ENCODE measurements around the gene HEY2. TPM values are rescaled to one million over a fixed set of nuclear protein-coding genes. Genes with fewer than 3 reads are reported as not detected.

Gene HEY2
- total RNA-seq, 2 donors from 2014 or later = 0.09 TPM; not detected in 1

- Mint-ChIP-seq H3K27ac (peak overlapping the region; percentile 71), H3K9me3 (no peaks in the 10 kb centered on the region), H3K4me3 (peak overlapping the region; percentile 61), H3K27me3 (no peaks in the 10 kb centered on the region), H3K36me3 (ENCODE audit: low read depth) (peaks cover 63% of the 10 kb centered on the region), H3K4me1 (peaks cover 61% of the 10 kb centered on the region)
- ATAC-seq (replicated peaks) = peak; percentile 71
These were observed 57.9 kb downstream of the HEY2 start for GRCh38 chr6:125807293-125807692.

- no peaks in the 10 kb centered on the region for H3K9me3 Mint-ChIP-seq
- peaks cover 61% of the 10 kb centered on the region for H3K4me1 Mint-ChIP-seq
- peak overlapping the region; percentile 61 for H3K4me3 Mint-ChIP-seq
- no peaks in the 10 kb centered on the region for H3K27me3 Mint-ChIP-seq
- H3K36me3 Mint-ChIP-seq (ENCODE audit: low read depth) = peaks cover 61% of the 10 kb centered on the region
- no peak for ATAC-seq (replicated peaks)
- H3K27ac Mint-ChIP-seq = peak overlapping the region; percentile 71
These were observed 58.6 kb downstream of the HEY2 start for GRCh38 chr6:125808060-125808459.

GRCh38 chr6:125808591-125808990, 59.2 kb downstream of the HEY2 start:
- H3K36me3 Mint-ChIP-seq (ENCODE audit: low read depth) = peaks cover 56% of the 10 kb centered on the region
- ATAC-seq (replicated peaks) = no peak
- H3K4me1 Mint-ChIP-seq = peaks cover 58% of the 10 kb centered on the region
- H3K27me3 Mint-ChIP-seq = no peaks in the 10 kb centered on the region
- no peaks in the 10 kb centered on the region for H3K9me3 Mint-ChIP-seq
- peak overlapping the region; percentile 61 for H3K4me3 Mint-ChIP-seq
- peak overlapping the region; percentile 71 for H3K27ac Mint-ChIP-seq

- H3K27me3 Mint-ChIP-seq = no peaks in the 10 kb centered on the region
- H3K4me1 Mint-ChIP-seq = peaks cover 50% of the 10 kb centered on the region
- no peak overlapping the region for H3K27ac Mint-ChIP-seq
- H3K9me3 Mint-ChIP-seq = no peaks in the 10 kb centered on the region
- H3K4me3 Mint-ChIP-seq = no peak overlapping the region
- no peak for ATAC-seq (replicated peaks)
- H3K36me3 Mint-ChIP-seq (ENCODE audit: low read depth) = peaks cover 53% of the 10 kb centered on the region
These were observed 60.2 kb downstream of the HEY2 start for GRCh38 chr6:125809570-125810170.

- Mint-ChIP-seq H3K9me3 (no peaks in the 10 kb centered on the region), H3K27me3 (no peaks in the 10 kb centered on the region), H3K36me3 (ENCODE audit: low read depth) (peaks cover 59% of the 10 kb centered on the region), H3K4me3 (no peak overlapping the region), H3K27ac (no peak overlapping the region), H3K4me1 (peaks cover 53% of the 10 kb centered on the region)
- ATAC-seq (replicated peaks) = no peak
These were observed 61.0 kb downstream of the HEY2 start for GRCh38 chr6:125810445-125810844.

Other genes with a start within 250 kb of the HEY2 start
- gene NCOA7, start 41.3 kb downstream of the HEY2 start, total RNA-seq = 10 to 100 TPM; 44.6 to 59.9 TPM
- gene HINT3, start 207.1 kb downstream of the HEY2 start, total RNA-seq = 1 to 10 TPM; 6.2 to 8.2 TPM
- gene TRMT11, start 236.9 kb downstream of the HEY2 start, total RNA-seq = 10 to 100 TPM; 39.5 to 44.1 TPM